GM23248 (cell line): ENCODE data around the gene RIC8B. TPM values are rescaled to one million over a fixed set of nuclear protein-coding genes. Genes with fewer than 3 reads are reported as not detected.

Experiments used
- DNase-seq: peaks from one replicate; pipeline ENCODE4 v3.0.0-alpha.2; 2015
- H2AFZ ChIP-seq: fragments of 200-600 bp; sonication (generic); 2 replicates; pipeline ENCODE4 v1.6.1; 2016; ENCODE audit warnings: antibody characterized with exemption
- H3F3A ChIP-seq: fragments of 200-600 bp; sonication (generic); 2 replicates; pipeline ENCODE4 v1.6.1; 2016; ENCODE audit warnings: mild to moderate bottlenecking, antibody characterized with exemption, mixed run types; ENCODE audit not compliant: insufficient read depth
- H3K27ac ChIP-seq: fragments of 200-600 bp; sonication (generic); 2 replicates; pipeline ENCODE4 v1.5.1; 2016; ENCODE audit warnings: mild to moderate bottlenecking
- H3K27me3 ChIP-seq: fragments of 200-600 bp; sonication (generic); replicated peaks from 2 replicates; pipeline ENCODE4 v1.6.1; 2016; ENCODE audit warnings: mild to moderate bottlenecking; ENCODE audit not compliant: insufficient read depth
- H3K36me3 ChIP-seq: fragments of 200-600 bp; sonication (generic); 2 replicates; pipeline ENCODE4 v1.6.1; 2016; ENCODE audit warnings: low read depth, mild to moderate bottlenecking
- H3K4me1 ChIP-seq: fragments of 200-600 bp; sonication (generic); 2 replicates; pipeline ENCODE4 v1.6.1; 2016; ENCODE audit warnings: mild to moderate bottlenecking; ENCODE audit not compliant: insufficient read depth
- H3K4me2 ChIP-seq: fragments of 200-600 bp; sonication (generic); one replicate; pipeline ENCODE4 v1.6.1; 2016; ENCODE audit warnings: mild to moderate bottlenecking; ENCODE audit not compliant: unreplicated experiment
- H3K4me3 ChIP-seq: fragments of 200-600 bp; sonication (generic); 2 replicates; pipeline ENCODE4 v1.5.1; 2016; ENCODE audit warnings: mild to moderate bottlenecking
- H3K79me2 ChIP-seq: fragments of 200-600 bp; sonication (generic); 2 replicates; pipeline ENCODE4 v1.6.1; 2016; ENCODE audit warnings: mild to moderate bottlenecking; ENCODE audit not compliant: insufficient read depth
- H3K9ac ChIP-seq: fragments of 200-600 bp; sonication (generic); 2 replicates; pipeline ENCODE4 v1.6.1; 2016; ENCODE audit warnings: mild to moderate bottlenecking
- H3K9me2 ChIP-seq: fragments of 200-600 bp; sonication (generic); 2 replicates; pipeline ENCODE4 v1.6.1; 2016; ENCODE audit warnings: mixed run types, mild to moderate bottlenecking, moderate library complexity; ENCODE audit not compliant: insufficient read depth
- H3K9me3 ChIP-seq: fragments of 200-600 bp; sonication (generic); one replicate; pipeline ENCODE4 v1.6.1; 2017; ENCODE audit warnings: low read depth
- H4K20me1 ChIP-seq: fragments of 200-600 bp; sonication (generic); 2 replicates; pipeline ENCODE4 v1.6.0; 2016; ENCODE audit not compliant: insufficient read depth
- EZH2 ChIP-seq: fragments of 200-600 bp; sonication (generic); IDR thresholded peaks from 2 replicates; pipeline ENCODE4 v1.6.1; 2018; ENCODE audit warnings: antibody characterized with exemption, mild to moderate bottlenecking; ENCODE audit not compliant: insufficient read depth, poor library complexity, severe bottlenecking
- EZH2phosphoT487 ChIP-seq: fragments of 200-600 bp; sonication (generic); IDR thresholded peaks from 2 replicates; pipeline ENCODE4 v1.6.1; 2018; ENCODE audit warnings: antibody characterized with exemption, moderate library complexity, mild to moderate bottlenecking, low read depth; ENCODE audit not compliant: insufficient read depth
- WGBS, 2 experiments: methylation state at CpG; one replicate each; pipeline ENCODE4 v1.1.6; 2015 to 2017; ENCODE audit warnings: low lambda C conversion rate in 2 of 2, low coverage in 1 of 2; ENCODE audit errors: missing lambda C conversion rate in 2 of 2; 5-methylcytosine and 5-hydroxymethylcytosine counted together
- in situ Hi-C: fragments of 300-500 bp; cut with MboI; formaldehyde crosslinking; loops from 2 replicates; pipeline ENCODE4 v1.15.0; 2020
- polyA plus RNA-seq: library from polyadenylated mRNA; unstranded; fragments of >200 nt; fragmentation: Nextera tagmentation; extraction: Ambion mirVana; gene quantifications from 2 replicates; pipeline ENCODE4 v1.2.1, GENCODE V29; 2016
- total RNA-seq: library from RNA; depleted of rRNA; stranded (reverse); fragments of >200 nt; shearing (Covaris generic); gene quantifications from 2 replicates; pipeline ENCODE4 v1.2.3, GENCODE V29; 2014

The RIC8B gene
- total and polyA plus RNA-seq, 2 experiments from 2014 or later, result 6.8 to 7.6 TPM

DNA sequence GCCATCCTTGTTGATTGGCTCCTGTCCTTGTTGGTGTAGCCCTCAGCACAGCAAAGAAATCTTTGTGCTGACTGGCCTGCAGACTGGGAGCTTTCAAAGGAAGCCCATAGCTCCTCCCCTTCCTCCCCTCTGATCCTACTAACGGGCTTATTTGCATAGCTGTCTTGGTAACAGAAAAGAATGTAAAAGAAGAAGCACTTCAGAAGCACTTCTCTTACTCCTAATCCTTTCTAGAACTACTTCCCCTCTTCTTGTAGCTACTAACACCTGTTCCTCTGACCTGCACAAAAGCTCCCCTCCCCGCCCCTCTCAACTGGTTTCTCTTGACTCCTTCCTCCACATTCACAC is 14.3 kb upstream of the RIC8B start:
- H3K36me3 ChIP-seq, result no peaks in the 10 kb centered on the region
- WGBS, 2 experiments, result 23 to 29% methylated on average over 2 of the region's 2 CpGs
- no peaks in the 10 kb centered on the region for H3K27me3 ChIP-seq
- no peak overlapping the region for H3K4me3 ChIP-seq
- no peak overlapping the region for H3K4me2 ChIP-seq
- H2AFZ ChIP-seq, result no peak overlapping the region
- H3K9me2 ChIP-seq, result no peaks in the 10 kb centered on the region
- no peak for DNase-seq
- TF ChIP-seq EZH2, result no peak
- no peak for TF ChIP-seq EZH2phosphoT487
- no peaks in the 10 kb centered on the region for H3F3A ChIP-seq
- no peak overlapping the region for H3K9ac ChIP-seq
- H3K4me1 ChIP-seq, result no peaks in the 10 kb centered on the region
- H3K79me2 ChIP-seq, result no peaks in the 10 kb centered on the region
- in situ Hi-C loops, result no loop called here
- H4K20me1 ChIP-seq, result no peaks in the 10 kb centered on the region; the same call in 1 of the 2 replicates
- H3K27ac ChIP-seq, result no peak overlapping the region
- no peaks in the 10 kb centered on the region for H3K9me3 ChIP-seq

DNA sequence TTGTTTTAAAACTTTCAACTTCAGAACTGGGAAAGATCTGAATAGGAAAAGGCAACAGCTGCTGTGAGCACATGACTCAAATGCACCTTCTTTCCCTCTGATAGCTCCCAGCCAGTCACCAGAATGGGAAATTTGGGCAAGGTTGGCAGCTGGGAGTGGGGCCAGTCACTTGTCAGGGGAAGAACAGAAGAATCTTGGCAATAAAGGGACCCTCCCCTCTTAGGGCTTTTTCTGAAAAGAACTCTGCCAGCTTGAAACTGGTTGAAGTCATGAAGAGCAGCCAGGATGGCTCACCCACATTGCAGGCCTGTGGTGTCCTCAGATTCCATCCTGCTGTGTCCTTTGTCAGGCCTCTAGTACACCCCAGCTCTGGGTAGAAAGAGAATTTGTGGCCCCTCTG is 10.3 kb upstream of the RIC8B start:
- Histone ChIP-seq H2AFZ (no peak overlapping the region), H3K79me2 (no peaks in the 10 kb centered on the region), H3F3A (no peaks in the 10 kb centered on the region), H3K4me3 (no peak overlapping the region), H3K4me2 (no peak overlapping the region), H4K20me1 (no peaks in the 10 kb centered on the region; the same call in 1 of the 2 replicates), H3K9me3 (no peaks in the 10 kb centered on the region), H3K9me2 (no peaks in the 10 kb centered on the region), H3K27ac (no peak overlapping the region), H3K27me3 (0 out of 2 replicates have a peak, but pooled peaks cover 1% of the 10 kb centered on the region), H3K9ac (no peak overlapping the region), H3K4me1 (no peaks in the 10 kb centered on the region), H3K36me3 (no peaks in the 10 kb centered on the region)
- TF ChIP-seq EZH2 (no peak), EZH2phosphoT487 (no peak)
- DNase-seq, result no peak
- in situ Hi-C loops, result no loop called here

DNA sequence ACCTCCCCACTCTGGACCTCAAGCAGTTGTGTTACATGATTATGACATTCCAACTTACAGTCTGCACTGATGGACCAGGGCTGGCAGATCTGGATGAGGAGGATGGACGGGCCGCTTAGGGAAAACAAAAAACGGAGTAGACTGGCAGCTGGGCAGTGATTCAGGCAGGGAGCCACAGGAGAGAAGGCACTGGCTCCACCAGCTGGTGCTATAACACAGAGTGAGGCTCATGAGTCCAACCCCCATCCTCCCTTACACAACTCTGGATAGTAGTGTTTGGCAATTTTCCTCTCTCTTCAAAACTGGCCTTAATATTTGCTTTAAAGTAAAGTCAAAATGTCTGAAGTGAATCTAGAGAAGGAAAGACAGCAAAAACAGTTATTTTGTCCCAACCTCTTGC is 9.7 kb upstream of the RIC8B start:
- H3K36me3 ChIP-seq, result no peaks in the 10 kb centered on the region

DNA sequence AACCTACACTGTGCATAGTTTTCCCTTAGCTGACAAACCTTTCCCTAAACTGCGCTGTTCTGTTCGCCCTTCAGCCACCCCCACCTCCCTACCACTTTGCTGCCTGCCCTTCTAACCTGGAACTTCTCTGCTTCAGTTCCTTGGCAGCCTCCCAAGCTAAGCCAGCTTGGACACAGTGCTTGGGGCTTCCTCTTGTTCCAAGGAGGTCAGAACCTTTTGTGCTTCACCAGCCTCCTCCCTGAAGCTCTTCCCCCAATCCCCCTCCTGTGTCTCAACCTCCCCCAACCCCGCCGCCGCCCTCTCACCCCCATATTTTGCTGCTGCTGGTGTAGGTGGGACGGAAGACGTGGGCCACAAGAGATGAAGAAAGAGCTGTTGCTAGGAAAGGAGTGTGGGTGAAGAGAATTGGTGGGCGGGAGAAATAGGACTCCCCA is 8.1 kb upstream of the RIC8B start:
- Histone ChIP-seq H4K20me1 (no peaks in the 10 kb centered on the region), H3F3A (no peaks in the 10 kb centered on the region), H2AFZ (peak overlapping the region; percentile 51; the same call in 1 of the 2 replicates), H3K9me2 (no peaks in the 10 kb centered on the region), H3K4me1 (no peaks in the 10 kb centered on the region), H3K9ac (no peak overlapping the region), H3K9me3 (no peaks in the 10 kb centered on the region), H3K4me2 (no peak overlapping the region), H3K27me3 (0 out of 2 replicates have a peak, but pooled peaks cover 4% of the 10 kb centered on the region), H3K27ac (no peak overlapping the region), H3K79me2 (no peaks in the 10 kb centered on the region), H3K36me3 (no peaks in the 10 kb centered on the region), H3K4me3 (no peak overlapping the region)
- peak; percentile 26 for DNase-seq
- no peak for TF ChIP-seq EZH2
- in situ Hi-C loops, result no loop called here
- WGBS, 2 experiments, result 29 to 38% methylated on average over 8 of the region's 8 CpGs

More for the DNA sequence above, 9.7 kb upstream of the RIC8B start:
- Histone ChIP-seq H3K4me2 (no peak overlapping the region), H4K20me1 (no peaks in the 10 kb centered on the region; the same call in 1 of the 2 replicates), H2AFZ (no peak overlapping the region), H3K9me2 (no peaks in the 10 kb centered on the region), H3K79me2 (no peaks in the 10 kb centered on the region), H3K4me1 (no peaks in the 10 kb centered on the region), H3K9ac (no peak overlapping the region), H3F3A (no peaks in the 10 kb centered on the region), H3K27ac (no peak overlapping the region), H3K9me3 (no peaks in the 10 kb centered on the region), H3K27me3 (0 out of 2 replicates have a peak, but pooled peaks cover 4% of the 10 kb centered on the region), H3K4me3 (no peak overlapping the region)
- 94 to 98% methylated on average over 3 of the region's 3 CpGs for WGBS, 2 experiments
- no peak for TF ChIP-seq EZH2
- TF ChIP-seq EZH2phosphoT487, result no peak
- in situ Hi-C loops, result no loop called here
- DNase-seq, result peak; percentile 12

DNA sequence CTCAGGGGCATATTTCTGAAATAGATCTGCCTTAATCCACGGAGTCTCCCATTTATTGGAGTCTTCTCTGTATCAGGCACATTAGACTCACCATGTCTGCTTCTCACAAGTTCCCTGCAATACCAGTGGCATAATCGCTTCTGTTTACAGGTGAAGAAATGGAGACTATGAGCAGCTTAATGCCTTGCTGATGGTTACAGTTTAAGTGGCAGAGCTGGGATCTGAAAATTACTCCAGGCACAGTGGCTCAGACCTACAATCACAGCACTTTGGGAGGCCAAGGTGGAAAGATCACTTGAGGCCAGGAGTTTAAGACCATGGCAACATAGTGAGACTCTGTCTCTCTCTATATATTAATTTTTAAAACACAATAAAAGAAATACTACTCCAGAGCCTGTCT is 7.3 kb upstream of the RIC8B start:
- Histone ChIP-seq H3K9me3 (no peaks in the 10 kb centered on the region), H3K4me1 (no peaks in the 10 kb centered on the region)
- WGBS, 2 experiments, result 20 to 31% methylated on average over 2 of the region's 2 CpGs

More for the DNA sequence above, 7.3 kb upstream of the RIC8B start:
- DNase-seq, result no peak
- Histone ChIP-seq H3K4me2 (no peak overlapping the region), H3K9me2 (no peaks in the 10 kb centered on the region), H4K20me1 (no peaks in the 10 kb centered on the region), H3K9ac (no peak overlapping the region), H3K4me3 (no peak overlapping the region), H3K36me3 (no peaks in the 10 kb centered on the region), H3K79me2 (no peaks in the 10 kb centered on the region), H2AFZ (no peak overlapping the region), H3K27me3 (0 out of 2 replicates have a peak, but pooled peaks cover 4% of the 10 kb centered on the region), H3K27ac (no peak overlapping the region), H3F3A (no peaks in the 10 kb centered on the region)
- in situ Hi-C loops, result no loop called here
- TF ChIP-seq EZH2phosphoT487, result no peak
- no peak for TF ChIP-seq EZH2
